G401.6 (cell line): ENCODE measurements around the gene FSTL4.

Experiments used
- FAIRE-seq: peaks from 2 replicates; lab custom pipeline; 2012; peaks lifted over from hg19 to GRCh38; lab: Jason Lieb, UNC

Gene FSTL4

GRCh38 chr5:133319905-133320520 is 292.3 kb downstream of the FSTL4 start:
- FAIRE-seq, result no peak

GRCh38 chr5:133319244-133319643 is 293.1 kb downstream of the FSTL4 start:
- no peak for FAIRE-seq

- no peak for FAIRE-seq
Observed at GRCh38 chr5:133317558-133317957, 294.8 kb downstream of the FSTL4 start.

- FAIRE-seq, result no peak
Observed at GRCh38 chr5:133316346-133317343, 295.7 kb downstream of the FSTL4 start.

GRCh38 chr5:133314086-133314485 is 298.3 kb downstream of the FSTL4 start:
- no peak for FAIRE-seq

- no peak for FAIRE-seq
Observed at GRCh38 chr5:133311176-133311575, 301.2 kb downstream of the FSTL4 start.

GRCh38 chr5:133309984-133310621 is 302.2 kb downstream of the FSTL4 start:
- no peak for FAIRE-seq

GRCh38 chr5:133309166-133309795 is 303.1 kb downstream of the FSTL4 start:
- FAIRE-seq, result no peak

GRCh38 chr5:133307275-133307674 is 305.1 kb downstream of the FSTL4 start:
- FAIRE-seq, result no peak

- FAIRE-seq, result no peak
Observed at GRCh38 chr5:133304707-133305216, 307.6 kb downstream of the FSTL4 start.

- FAIRE-seq, result no peak
Observed at GRCh38 chr5:133304178-133304577, 308.2 kb downstream of the FSTL4 start.

GRCh38 chr5:133303298-133303697 is 309.0 kb downstream of the FSTL4 start:
- no peak for FAIRE-seq

GRCh38 chr5:133299728-133300127 is 312.6 kb downstream of the FSTL4 start:
- no peak for FAIRE-seq

GRCh38 chr5:133299021-133299420 is 313.3 kb downstream of the FSTL4 start:
- FAIRE-seq, result no peak

GRCh38 chr5:133298447-133298846 is 313.9 kb downstream of the FSTL4 start:
- FAIRE-seq, result no peak

GRCh38 chr5:133297293-133297692 is 315.0 kb downstream of the FSTL4 start:
- no peak for FAIRE-seq

GRCh38 chr5:133296624-133297023 is 315.7 kb downstream of the FSTL4 start:
- no peak for FAIRE-seq

GRCh38 chr5:133295520-133295919 is 316.8 kb downstream of the FSTL4 start:
- no peak for FAIRE-seq

- no peak for FAIRE-seq
Observed at GRCh38 chr5:133294380-133294779, 318.0 kb downstream of the FSTL4 start.

GRCh38 chr5:133293960-133294359 is 318.4 kb downstream of the FSTL4 start:
- no peak for FAIRE-seq

GRCh38 chr5:133292300-133292699 is 320.0 kb downstream of the FSTL4 start:
- FAIRE-seq, result no peak

- FAIRE-seq, result no peak
Observed at GRCh38 chr5:133291524-133291923, 320.8 kb downstream of the FSTL4 start.
